Activated T-helper 1 cell treated with anti-CD3 and anti-CD28 coated beads, Interleukin-2, amount 50 U/mL, for 16 hours (primary cell): Measurements from ENCODE around the gene RPTOR.
A peak's percentile ranks its signal among the peaks of the same experiment; 100 is the strongest.
"Not testable (repeated sequence)": the region's sequence is repeated elsewhere in the genome, so short reads cannot be mapped to it uniquely, and the experiment has no call there.

Source experiments
- DNase-seq, 2 donors: peaks; one replicate each; pipeline ENCODE4 v3.0.0-alpha.2; 2020; ENCODE audit warnings: low read depth in 1 of 2, low spot score in 1 of 2

RPTOR gene

GRCh38 chr17:80552523-80552922 is 7.9 kb downstream of the RPTOR start:
- DNase-seq = no peak

GRCh38 chr17:80555266-80555665 is 10.6 kb downstream of the RPTOR start:
- no peak for DNase-seq

- no peak for DNase-seq
These were observed 13.4 kb downstream of the RPTOR start for GRCh38 chr17:80558046-80558445.

GRCh38 chr17:80559825-80560251 is 15.2 kb downstream of the RPTOR start:
- no peak for DNase-seq

GRCh38 chr17:80561541-80562114 is 17.0 kb downstream of the RPTOR start:
- no peak for DNase-seq

GRCh38 chr17:80564545-80564944 is 19.9 kb downstream of the RPTOR start:
- DNase-seq = no peak

GRCh38 chr17:80565343-80566053 is 20.9 kb downstream of the RPTOR start:
- DNase-seq = no peak

GRCh38 chr17:80566054-80566400 is 21.4 kb downstream of the RPTOR start:
- DNase-seq = no peak

GRCh38 chr17:80568246-80568645 is 23.6 kb downstream of the RPTOR start:
- no peak for DNase-seq

- DNase-seq = no peak
These were observed 25.3 kb downstream of the RPTOR start for GRCh38 chr17:80569924-80570323.

GRCh38 chr17:80573701-80574100 is 29.1 kb downstream of the RPTOR start:
- DNase-seq = no peak

GRCh38 chr17:80574496-80574895 is 29.9 kb downstream of the RPTOR start:
- no peak for DNase-seq

GRCh38 chr17:80575057-80575875 is 30.6 kb downstream of the RPTOR start:
- peak; percentile 78 to 90 for DNase-seq

GRCh38 chr17:80577876-80578570 is 33.4 kb downstream of the RPTOR start:
- no peak for DNase-seq

GRCh38 chr17:80578668-80579388 is 34.2 kb downstream of the RPTOR start:
- DNase-seq = not testable (repeated sequence)

GRCh38 chr17:80582165-80582564 is 37.5 kb downstream of the RPTOR start:
- no peak for DNase-seq

- no peak for DNase-seq
These were observed 39.7 kb downstream of the RPTOR start for GRCh38 chr17:80584176-80584905.

- no peak for DNase-seq
These were observed 41.5 kb downstream of the RPTOR start for GRCh38 chr17:80585890-80586845.

GRCh38 chr17:80586846-80587228 is 42.2 kb downstream of the RPTOR start:
- no peak for DNase-seq
